ENCODE measurements around the gene TTC5.

DNA sequence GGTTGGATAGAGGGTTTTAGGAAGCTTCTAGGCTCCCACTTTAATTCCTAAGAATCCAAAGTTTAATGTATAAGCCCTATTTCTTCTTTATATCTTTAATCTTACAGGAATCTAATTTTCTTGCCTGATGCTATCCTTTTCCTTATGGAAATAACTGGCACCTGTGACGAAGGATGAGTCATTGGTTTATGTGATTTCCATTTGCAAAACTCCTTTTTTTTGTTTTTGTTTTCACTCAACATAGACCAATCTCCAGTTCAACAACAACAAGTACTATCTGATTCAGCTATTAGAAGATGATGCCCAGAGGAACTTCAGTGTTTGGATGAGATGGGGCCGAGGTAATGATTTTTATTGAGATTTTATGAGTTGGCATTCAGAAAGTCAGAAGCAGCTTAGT, 44.5 kb upstream of the TTC5 start:
- TF ChIP-seq, protein P1, sequence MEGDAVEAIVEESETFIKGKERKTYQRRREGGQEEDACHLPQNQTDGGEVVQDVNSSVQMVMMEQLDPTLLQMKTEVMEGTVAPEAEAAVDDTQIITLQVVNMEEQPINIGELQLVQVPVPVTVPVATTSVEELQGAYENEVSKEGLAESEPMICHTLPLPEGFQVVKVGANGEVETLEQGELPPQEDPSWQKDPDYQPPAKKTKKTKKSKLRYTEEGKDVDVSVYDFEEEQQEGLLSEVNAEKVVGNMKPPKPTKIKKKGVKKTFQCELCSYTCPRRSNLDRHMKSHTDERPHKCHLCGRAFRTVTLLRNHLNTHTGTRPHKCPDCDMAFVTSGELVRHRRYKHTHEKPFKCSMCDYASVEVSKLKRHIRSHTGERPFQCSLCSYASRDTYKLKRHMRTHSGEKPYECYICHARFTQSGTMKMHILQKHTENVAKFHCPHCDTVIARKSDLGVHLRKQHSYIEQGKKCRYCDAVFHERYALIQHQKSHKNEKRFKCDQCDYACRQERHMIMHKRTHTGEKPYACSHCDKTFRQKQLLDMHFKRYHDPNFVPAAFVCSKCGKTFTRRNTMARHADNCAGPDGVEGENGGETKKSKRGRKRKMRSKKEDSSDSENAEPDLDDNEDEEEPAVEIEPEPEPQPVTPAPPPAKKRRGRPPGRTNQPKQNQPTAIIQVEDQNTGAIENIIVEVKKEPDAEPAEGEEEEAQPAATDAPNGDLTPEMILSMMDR (IDR thresholded peaks at IDR 0.05; ENCODE audit: insufficient read depth, low read depth, low read length) = no peak
- TF ChIP-seq EZH2 (IDR thresholded peaks at IDR 0.05; ENCODE audit: insufficient read depth, low read length) = no peak
